ENCODE measurements around the gene KIRREL3.

The KIRREL3 gene

GRCh38 chr11:126404367-126404766 lies 596.2 kb downstream of the KIRREL3 start:
- TF ChIP-seq CTCF (IDR thresholded peaks at IDR 0.05; ENCODE audit: insufficient read depth, missing control alignments): no peak
- no peak for DNase-seq (ENCODE audit: insufficient read length, low spot score)
- no peak for FAIRE-seq

- no peak for TF ChIP-seq CTCF (IDR thresholded peaks at IDR 0.05; ENCODE audit: insufficient read depth, missing control alignments)
- DNase-seq (ENCODE audit: insufficient read length, low spot score) (no peak), FAIRE-seq (no peak)
These were observed 596.9 kb downstream of the KIRREL3 start for GRCh38 chr11:126403658-126404057.

GRCh38 chr11:126403022-126403581 lies 597.5 kb downstream of the KIRREL3 start:
- no peak for TF ChIP-seq CTCF (IDR thresholded peaks at IDR 0.05; ENCODE audit: insufficient read depth, missing control alignments)
- FAIRE-seq (no peak), DNase-seq (ENCODE audit: insufficient read length, low spot score) (no peak)

- FAIRE-seq (no peak), DNase-seq (ENCODE audit: insufficient read length, low spot score) (no peak)
- no peak for TF ChIP-seq CTCF (IDR thresholded peaks at IDR 0.05; ENCODE audit: insufficient read depth, missing control alignments)
These were observed 600.1 kb downstream of the KIRREL3 start for GRCh38 chr11:126400479-126400878.

GRCh38 chr11:126400019-126400418 lies 600.6 kb downstream of the KIRREL3 start:
- DNase-seq (ENCODE audit: insufficient read length, low spot score) (no peak), FAIRE-seq (no peak)
- no peak for TF ChIP-seq CTCF (IDR thresholded peaks at IDR 0.05; ENCODE audit: insufficient read depth, missing control alignments)

GRCh38 chr11:126398721-126399120 lies 601.8 kb downstream of the KIRREL3 start:
- FAIRE-seq (no peak), DNase-seq (ENCODE audit: insufficient read length, low spot score) (no peak)
- no peak for TF ChIP-seq CTCF (IDR thresholded peaks at IDR 0.05; ENCODE audit: insufficient read depth, missing control alignments)

GRCh38 chr11:126398296-126398695 lies 602.3 kb downstream of the KIRREL3 start:
- FAIRE-seq: no peak
- TF ChIP-seq CTCF (IDR thresholded peaks at IDR 0.05; ENCODE audit: insufficient read depth, missing control alignments): no peak
- DNase-seq (ENCODE audit: insufficient read length, low spot score): no peak

All from D721Med (cell line).